Measurements from ENCODE around the gene SPRYD3. TPM values are rescaled to one million over a fixed set of nuclear protein-coding genes. Genes with fewer than 3 reads are reported as not detected.

Gene SPRYD3
- total RNA-seq, 1 experiment from 2014 or later, result 8.2 TPM

DNA sequence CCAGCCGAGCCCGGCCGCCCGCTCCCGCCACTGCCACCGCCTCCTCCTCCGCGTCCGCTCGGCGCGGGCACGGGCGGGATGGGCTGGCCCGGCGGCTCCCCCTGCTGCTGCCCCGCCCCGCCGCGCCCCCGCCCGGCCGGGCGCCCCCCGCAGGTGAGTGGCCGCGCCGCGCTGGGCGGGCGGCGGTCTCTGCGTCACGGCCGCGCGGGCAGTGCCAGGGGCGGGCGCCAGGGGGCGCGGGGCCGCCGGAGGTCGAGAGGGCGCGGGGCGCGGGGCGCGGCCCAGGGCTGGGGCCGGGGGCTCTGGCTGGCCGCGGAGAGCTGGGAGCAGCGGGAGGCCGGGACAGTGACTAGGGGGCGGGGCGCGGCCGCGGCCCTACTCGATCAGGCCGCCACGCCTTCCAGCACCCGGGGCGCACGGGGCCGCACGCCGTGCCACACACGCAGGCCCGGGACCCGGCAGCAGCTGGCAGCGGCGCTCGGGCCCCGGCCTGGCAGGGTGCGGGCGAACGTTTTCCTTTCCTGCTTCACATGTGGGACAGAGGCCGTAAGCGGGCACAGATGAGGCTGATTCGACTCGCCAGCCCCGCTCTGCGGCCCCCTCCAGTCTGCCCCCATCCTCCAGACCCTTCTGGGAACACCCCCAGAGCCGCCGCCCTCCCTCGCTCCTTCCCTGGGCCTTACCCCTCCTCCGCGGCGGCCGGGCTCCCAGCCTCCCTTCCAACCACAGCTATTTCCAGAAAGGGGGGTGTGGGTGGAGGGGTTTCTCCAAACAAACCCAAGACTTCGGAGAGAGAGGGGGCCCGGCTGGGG, 31.8 kb downstream of the SPRYD3 start:
- no TSS peak for BruUV-seq (replicated peaks)
- ChIA-PET CTCF (interaction anchor here (0.6 to 1.6 kb wide), 4 partner anchors 10 to 70 kb away, joined by 3 to 8 read pairs (median 4); partner anchors contain the start of gene SPRYD3), POLR2A (interaction anchor here (0.5 to 1.4 kb wide), 4 partner anchors 31 to 334 kb away, joined by 3 to 10 read pairs (median 6); partner anchors contain the start of gene SPRYD3)
- Mint-ChIP-seq H3K36me3 (ENCODE audit: insufficient read depth, unreplicated experiment) (peaks cover 47% of the 10 kb centered on the region), H3K4me1 (ENCODE audit: low read depth, unreplicated experiment) (peaks cover 35% of the 10 kb centered on the region), H3K27me3 (ENCODE audit: insufficient read depth, unreplicated experiment) (no peaks in the 10 kb centered on the region), H3K4me3 (ENCODE audit: unreplicated experiment) (peak overlapping the region; percentile 87), H3K9me3 (ENCODE audit: unreplicated experiment) (no peaks in the 10 kb centered on the region), H3K27ac (ENCODE audit: unreplicated experiment) (peak overlapping the region; percentile 82)
- Histone ChIP-seq H3K4me3 (ENCODE audit: low read depth, low read length) (peak overlapping the region; percentile 74; the same call in 1 of the 2 replicates), H3K4me1 (peaks cover 75% of the 10 kb centered on the region), H3K27me3 (replicated peaks; ENCODE audit: control insufficient read depth, insufficient read depth, low read length) (no peaks in the 10 kb centered on the region), H3K36me3 (ENCODE audit: control insufficient read depth, insufficient read depth, low read length) (no peaks in the 10 kb centered on the region), H3K9me3 (no peaks in the 10 kb centered on the region)
- peak; percentile 39 to 80 for DNase-seq
- intact Hi-C loops (cut with micrococcal nuclease; ENCODE audit: unreplicated experiment), result loop anchor here (5.0 kb wide), 1 partner anchor 165 kb away; no protein-coding TSS in a partner anchor
- TF ChIP-seq, protein P1, sequence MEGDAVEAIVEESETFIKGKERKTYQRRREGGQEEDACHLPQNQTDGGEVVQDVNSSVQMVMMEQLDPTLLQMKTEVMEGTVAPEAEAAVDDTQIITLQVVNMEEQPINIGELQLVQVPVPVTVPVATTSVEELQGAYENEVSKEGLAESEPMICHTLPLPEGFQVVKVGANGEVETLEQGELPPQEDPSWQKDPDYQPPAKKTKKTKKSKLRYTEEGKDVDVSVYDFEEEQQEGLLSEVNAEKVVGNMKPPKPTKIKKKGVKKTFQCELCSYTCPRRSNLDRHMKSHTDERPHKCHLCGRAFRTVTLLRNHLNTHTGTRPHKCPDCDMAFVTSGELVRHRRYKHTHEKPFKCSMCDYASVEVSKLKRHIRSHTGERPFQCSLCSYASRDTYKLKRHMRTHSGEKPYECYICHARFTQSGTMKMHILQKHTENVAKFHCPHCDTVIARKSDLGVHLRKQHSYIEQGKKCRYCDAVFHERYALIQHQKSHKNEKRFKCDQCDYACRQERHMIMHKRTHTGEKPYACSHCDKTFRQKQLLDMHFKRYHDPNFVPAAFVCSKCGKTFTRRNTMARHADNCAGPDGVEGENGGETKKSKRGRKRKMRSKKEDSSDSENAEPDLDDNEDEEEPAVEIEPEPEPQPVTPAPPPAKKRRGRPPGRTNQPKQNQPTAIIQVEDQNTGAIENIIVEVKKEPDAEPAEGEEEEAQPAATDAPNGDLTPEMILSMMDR (IDR thresholded peaks at IDR 0.05; ENCODE audit: insufficient read depth in 1 of 2, low read depth in 1 of 2, low read length in 1 of 2, severe bottlenecking in 1 of 2, unreplicated experiment in 1 of 2), result peak in 1 of 2 experiments; percentile 5

DNA sequence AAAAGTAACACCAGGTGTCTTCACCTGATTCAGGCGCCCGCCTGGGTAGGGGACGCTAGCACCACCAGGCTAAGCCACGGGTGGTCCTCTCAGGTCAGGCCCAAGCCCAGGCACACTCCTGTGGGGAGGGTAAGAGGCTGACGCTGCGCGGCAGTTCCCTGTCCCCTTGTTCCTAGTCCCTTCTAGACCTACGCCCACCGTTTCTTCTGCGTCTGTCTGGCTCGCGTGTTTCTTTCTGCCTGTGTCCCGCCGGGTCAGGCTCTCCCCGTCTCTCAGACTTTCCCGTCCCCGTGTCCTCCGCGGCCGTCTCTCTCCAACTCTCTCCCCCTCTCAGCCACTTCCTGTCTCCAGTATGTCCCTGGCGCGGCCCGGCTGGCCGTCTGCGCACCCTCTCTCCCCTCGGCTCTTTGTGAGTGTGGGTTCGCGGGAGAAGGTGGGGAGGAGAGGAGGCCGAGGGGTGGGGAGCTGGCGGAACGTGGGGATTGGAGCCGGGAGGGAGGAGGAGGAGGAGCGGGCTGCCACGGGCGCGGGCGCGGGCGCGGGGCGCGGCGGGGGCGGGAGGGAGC, 32.5 kb downstream of the SPRYD3 start:
- peak; percentile 62 to 76 for DNase-seq

DNA sequence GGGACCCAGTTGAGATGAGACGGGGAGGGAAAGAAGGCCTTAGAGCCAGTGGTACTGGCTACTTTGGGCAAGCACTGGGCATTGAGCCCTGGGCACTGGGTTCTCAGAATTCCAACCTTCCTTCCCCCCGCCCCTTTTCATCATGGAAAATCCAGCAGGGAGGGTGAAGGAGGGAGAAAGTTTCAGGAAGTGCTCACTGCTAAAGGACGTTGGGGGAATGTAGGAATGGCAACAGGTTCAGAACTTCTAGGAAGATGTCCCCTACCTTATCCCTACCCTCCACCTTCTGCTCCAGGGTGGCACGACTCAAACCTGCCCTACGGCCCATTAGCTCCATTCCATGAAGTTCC, 33.5 kb downstream of the SPRYD3 start:
- Histone ChIP-seq H3K4me1 (peaks cover 57% of the 10 kb centered on the region), H3K27me3 (replicated peaks; ENCODE audit: control insufficient read depth, insufficient read depth, low read length) (no peaks in the 10 kb centered on the region), H3K4me3 (ENCODE audit: low read depth, low read length) (peak overlapping the region; percentile 74), H3K36me3 (ENCODE audit: control insufficient read depth, insufficient read depth, low read length) (no peaks in the 10 kb centered on the region), H3K9me3 (no peaks in the 10 kb centered on the region)
- H3K4me1 Mint-ChIP-seq (ENCODE audit: low read depth, unreplicated experiment), result peaks cover 28% of the 10 kb centered on the region
- H3K27ac Mint-ChIP-seq (ENCODE audit: unreplicated experiment), result peak overlapping the region; percentile 74
- H3K4me3 Mint-ChIP-seq (ENCODE audit: unreplicated experiment), result peak overlapping the region; percentile 87
- CTCF ChIA-PET, result interaction anchor here (1.0 kb wide), 1 partner anchor 161 kb away, joined by 4 read pairs; no protein-coding TSS in a partner anchor
- no peak for DNase-seq
- TF ChIP-seq, protein P1 (IDR thresholded peaks at IDR 0.05; ENCODE audit: insufficient read depth in 1 of 2, low read depth in 1 of 2, low read length in 1 of 2, severe bottlenecking in 1 of 2, unreplicated experiment in 1 of 2), result no peak
- BruUV-seq (replicated peaks), result no TSS peak
- intact Hi-C loops (cut with micrococcal nuclease; ENCODE audit: unreplicated experiment), result loop anchor here (5.0 kb wide), 1 partner anchor 163 kb away; no protein-coding TSS in a partner anchor
- POLR2A ChIA-PET, result no interaction called here
- no peaks in the 10 kb centered on the region for H3K27me3 Mint-ChIP-seq (ENCODE audit: insufficient read depth, unreplicated experiment)
- peaks cover 62% of the 10 kb centered on the region for H3K36me3 Mint-ChIP-seq (ENCODE audit: insufficient read depth, unreplicated experiment)
- no peaks in the 10 kb centered on the region for H3K9me3 Mint-ChIP-seq (ENCODE audit: unreplicated experiment)

More for the DNA sequence above, 32.5 kb downstream of the SPRYD3 start:
- Mint-ChIP-seq H3K27ac (ENCODE audit: unreplicated experiment) (peak overlapping the region; percentile 74), H3K9me3 (ENCODE audit: unreplicated experiment) (no peaks in the 10 kb centered on the region), H3K4me3 (ENCODE audit: unreplicated experiment) (peak overlapping the region; percentile 87), H3K4me1 (ENCODE audit: low read depth, unreplicated experiment) (peaks cover 28% of the 10 kb centered on the region), H3K27me3 (ENCODE audit: insufficient read depth, unreplicated experiment) (no peaks in the 10 kb centered on the region), H3K36me3 (ENCODE audit: insufficient read depth, unreplicated experiment) (peaks cover 54% of the 10 kb centered on the region)
- intact Hi-C loops (cut with micrococcal nuclease; ENCODE audit: unreplicated experiment), result loop anchor here (5.0 kb wide), 1 partner anchor 164 kb away; no protein-coding TSS in a partner anchor
- TF ChIP-seq, protein P1 (IDR thresholded peaks at IDR 0.05; ENCODE audit: insufficient read depth in 1 of 2, low read depth in 1 of 2, low read length in 1 of 2, severe bottlenecking in 1 of 2, unreplicated experiment in 1 of 2), result no peak
- Histone ChIP-seq H3K4me3 (ENCODE audit: low read depth, low read length) (peak overlapping the region; percentile 74), H3K27me3 (replicated peaks; ENCODE audit: control insufficient read depth, insufficient read depth, low read length) (no peaks in the 10 kb centered on the region), H3K36me3 (ENCODE audit: control insufficient read depth, insufficient read depth, low read length) (no peaks in the 10 kb centered on the region), H3K9me3 (no peaks in the 10 kb centered on the region), H3K4me1 (peaks cover 68% of the 10 kb centered on the region)
- TSS peak; percentile 8 for BruUV-seq (replicated peaks)
- ChIA-PET POLR2A (interaction anchor here (0.6 to 1.4 kb wide), 2 partner anchors 32 to 179 kb away, joined by 6 read pairs; partner anchors contain the start of gene SPRYD3), CTCF (interaction anchor here (0.6 kb wide), 1 partner anchor 71 kb away, joined by 4 read pairs; no protein-coding TSS in a partner anchor)

Measured in Caco-2 (cell line).